ENCODE measurements around the gene PKNOX2.

GRCh38 chr11:125228993-125229392 lies 64.4 kb downstream of the PKNOX2 start:
- TF ChIP-seq POLR2A (IDR thresholded peaks at IDR 0.05) (no peak), CTCF (IDR thresholded peaks at IDR 0.05) (no peak)

All from ovary (tissue), 3 donors.